Mammary epithelial cell (primary cell): ENCODE measurements around the gene CKAP4.

Experiments used
- CTCF ChIP-seq, 2 donors: IDR thresholded peaks in 1 of 2; conservative IDR thresholded peaks in 1 of 2; 2 replicates each; pipeline ENCODE4 v1.5.1; 2011 to 2012; ENCODE audit warnings: inconsistent platforms in 2 of 2, low read length in 2 of 2, mild to moderate bottlenecking in 2 of 2, control low read depth in 1 of 2, low read depth in 1 of 2; ENCODE audit not compliant: insufficient read depth in 1 of 2; ENCODE audit errors: extremely low read depth in 1 of 2
- EZH2 ChIP-seq: IDR thresholded peaks from 2 replicates; pipeline ENCODE4 v1.6.1; 2012; ENCODE audit warnings: low read length, inconsistent platforms, borderline replicate concordance

GRCh38 chr12:106194351-106194750 lies 53.5 kb downstream of the CKAP4 start:
- TF ChIP-seq CTCF (conservative IDR thresholded peaks at IDR 0.05 in 1 of 2, IDR thresholded peaks at IDR 0.05 in 1 of 2; ENCODE audit: extremely low read depth in 1 of 2, insufficient read depth in 1 of 2, low read depth in 1 of 2, low read length in 2 of 2) (no peak), EZH2 (no peak)
